Panc1 (cell line): ENCODE results near the gene ASB2. TPM values are rescaled to one million over a fixed set of nuclear protein-coding genes. Genes with fewer than 3 reads are reported as not detected.

Experiments
- ATAC-seq: fragments of 200-7000 bp; cut with Tn5 transposase; 2 replicates; pipeline ENCODE4 v1.9.1; 2020; ENCODE audit warnings: mild to moderate bottlenecking, moderate library complexity
- BruUV-seq: library from RNA; stranded (reverse); fragments of 400-500 nt; replicated peaks from 2 replicates; lab custom pipeline; 2021; lab: Mats Ljungman, UMichigan
- CTCF ChIA-PET: fragments of 300-600 bp; sonication (Branson Sonifier 250); formaldehyde crosslinking; loops from one replicate; lab custom pipeline; 2022; ENCODE audit warnings: antibody characterized with exemption; lab: Charles Lee
- POLR2A ChIA-PET: fragments of 300-600 bp; sonication (Branson Sonifier 250); formaldehyde crosslinking; loops from one replicate; lab custom pipeline; 2022; ENCODE audit warnings: antibody characterized with exemption; lab: Charles Lee
- DNase-seq: peaks from one replicate; pipeline ENCODE4 v3.0.0-alpha.2; 2010; ENCODE audit warnings: low read depth, low spot score
- H3K27ac ChIP-seq: 2 replicates; pipeline ENCODE4 v1.5.1; 2011; ENCODE audit warnings: mild to moderate bottlenecking, low read length, inconsistent platforms
- H3K27me3 ChIP-seq: fragments of 200-500 bp; sonication (Bioruptor generic); 2 replicates; pipeline ENCODE4 v1.6.0; 2014; ENCODE audit warnings: low read length, inconsistent platforms; ENCODE audit not compliant: control insufficient read depth, insufficient read depth
- H3K36me3 ChIP-seq: fragments of 200-500 bp; sonication (Bioruptor generic); 2 replicates; pipeline ENCODE4 v1.5.1; 2014; ENCODE audit warnings: inconsistent platforms, mild to moderate bottlenecking, low read length, moderate library complexity; ENCODE audit not compliant: control insufficient read depth, insufficient read depth
- H3K4me1 ChIP-seq: 2 replicates; pipeline ENCODE4 v1.5.1; 2011; ENCODE audit warnings: inconsistent platforms, mild to moderate bottlenecking, low read length, moderate library complexity; ENCODE audit not compliant: control insufficient read depth, insufficient read depth
- H3K4me3 ChIP-seq, 2 experiments: 2 replicates each; pipeline ENCODE4 v1.5.1; 2011 to 2012; ENCODE audit warnings: low read depth in 2 of 2, low read length in 2 of 2, mild to moderate bottlenecking in 2 of 2, inconsistent platforms in 1 of 2, moderate library complexity in 1 of 2
- H3K9me3 ChIP-seq: fragments of 200-500 bp; sonication (Bioruptor generic); 2 replicates; pipeline ENCODE4 v1.5.1; 2014; ENCODE audit warnings: low read depth, mild to moderate bottlenecking, inconsistent platforms, low read length, moderate library complexity; ENCODE audit not compliant: control insufficient read depth, insufficient read depth
- CTCF ChIP-seq: fragments of 450-650 bp; IDR thresholded peaks from 2 replicates; pipeline ENCODE4 v1.5.1; 2017; ENCODE audit warnings: mild to moderate bottlenecking
- POLR2AphosphoS5 ChIP-seq: IDR thresholded peaks from 2 replicates; pipeline ENCODE4 v1.6.1; 2012; ENCODE audit warnings: mild to moderate bottlenecking, low read depth, low read length, moderate library complexity
- SIN3A ChIP-seq: IDR thresholded peaks from 2 replicates; pipeline ENCODE4 v1.6.1; 2012; ENCODE audit warnings: low read depth, mild to moderate bottlenecking, low read length, moderate library complexity, borderline replicate concordance; ENCODE audit not compliant: insufficient read depth
- TCF7L2 ChIP-seq: IDR thresholded peaks from 2 replicates; pipeline ENCODE4 v1.6.1; 2011; ENCODE audit warnings: mild to moderate bottlenecking, low read depth, low read length, inconsistent platforms
- in situ Hi-C: cut with HindIII; loops from 2 replicates; pipeline ENCODE4 v1.10.0; 2016; ENCODE audit warnings: low sequenced_read_pairs, low pct_unique_long_range_greater_than_20kb
- intact Hi-C: fragments of 100-400 bp; cut with micrococcal nuclease; formaldehyde crosslinking; loops from one replicate; pipeline ENCODE4 v1.10.0; 2022; ENCODE audit not compliant: unreplicated experiment
- total RNA-seq: library from RNA; stranded (reverse); gene quantifications from one replicate; pipeline ENCODE4 v1.2.1, GENCODE V29; 2021; ENCODE audit not compliant: unreplicated experiment
- TF ChIP-seq, protein P1 (sequence below), 2 experiments: IDR thresholded peaks; 2 replicates each; pipeline ENCODE4 v1.6.1; 2011 to 2012; ENCODE audit warnings: low read depth in 2 of 2, control low read depth in 1 of 2, low read length in 1 of 2, mild to moderate bottlenecking in 1 of 2, moderate library complexity in 1 of 2; ENCODE audit not compliant: insufficient read depth in 1 of 2

ASB2 gene
- total RNA-seq, 1 experiment from 2014 or later: 0.28 TPM

DNA sequence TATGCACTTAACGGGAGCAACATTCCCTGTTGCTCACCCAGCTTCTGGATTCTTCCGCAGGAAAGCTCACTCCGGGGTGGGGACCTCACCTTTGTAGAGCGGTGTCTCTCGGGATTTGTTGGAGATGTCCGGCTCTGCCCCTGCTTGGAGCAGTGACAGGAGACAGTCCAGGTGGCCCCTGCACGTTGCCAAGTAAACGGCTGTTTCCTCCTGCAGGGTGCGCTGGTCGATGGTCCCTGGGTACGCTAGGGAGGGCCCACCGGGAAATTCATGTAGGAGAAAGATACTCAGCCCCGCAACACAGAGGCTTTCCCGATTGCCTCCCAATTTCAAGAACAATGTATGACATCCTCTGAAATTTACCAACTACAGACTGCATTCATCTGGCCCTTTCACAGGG is 23.1 kb downstream of the ASB2 start:
- POLR2A ChIA-PET: no interaction called here
- in situ Hi-C loops (no loop called here), intact Hi-C loops (no loop called here)
- no peak overlapping the region for H3K4me3 ChIP-seq
- H3K27ac ChIP-seq: no peak overlapping the region
- BruUV-seq: no TSS peak
- peaks cover 17% of the 10 kb centered on the region for H3K4me1 ChIP-seq
- TF ChIP-seq SIN3A (no peak), TCF7L2 (no peak), POLR2AphosphoS5 (no peak), CTCF (no peak)
- TF ChIP-seq, protein P1, sequence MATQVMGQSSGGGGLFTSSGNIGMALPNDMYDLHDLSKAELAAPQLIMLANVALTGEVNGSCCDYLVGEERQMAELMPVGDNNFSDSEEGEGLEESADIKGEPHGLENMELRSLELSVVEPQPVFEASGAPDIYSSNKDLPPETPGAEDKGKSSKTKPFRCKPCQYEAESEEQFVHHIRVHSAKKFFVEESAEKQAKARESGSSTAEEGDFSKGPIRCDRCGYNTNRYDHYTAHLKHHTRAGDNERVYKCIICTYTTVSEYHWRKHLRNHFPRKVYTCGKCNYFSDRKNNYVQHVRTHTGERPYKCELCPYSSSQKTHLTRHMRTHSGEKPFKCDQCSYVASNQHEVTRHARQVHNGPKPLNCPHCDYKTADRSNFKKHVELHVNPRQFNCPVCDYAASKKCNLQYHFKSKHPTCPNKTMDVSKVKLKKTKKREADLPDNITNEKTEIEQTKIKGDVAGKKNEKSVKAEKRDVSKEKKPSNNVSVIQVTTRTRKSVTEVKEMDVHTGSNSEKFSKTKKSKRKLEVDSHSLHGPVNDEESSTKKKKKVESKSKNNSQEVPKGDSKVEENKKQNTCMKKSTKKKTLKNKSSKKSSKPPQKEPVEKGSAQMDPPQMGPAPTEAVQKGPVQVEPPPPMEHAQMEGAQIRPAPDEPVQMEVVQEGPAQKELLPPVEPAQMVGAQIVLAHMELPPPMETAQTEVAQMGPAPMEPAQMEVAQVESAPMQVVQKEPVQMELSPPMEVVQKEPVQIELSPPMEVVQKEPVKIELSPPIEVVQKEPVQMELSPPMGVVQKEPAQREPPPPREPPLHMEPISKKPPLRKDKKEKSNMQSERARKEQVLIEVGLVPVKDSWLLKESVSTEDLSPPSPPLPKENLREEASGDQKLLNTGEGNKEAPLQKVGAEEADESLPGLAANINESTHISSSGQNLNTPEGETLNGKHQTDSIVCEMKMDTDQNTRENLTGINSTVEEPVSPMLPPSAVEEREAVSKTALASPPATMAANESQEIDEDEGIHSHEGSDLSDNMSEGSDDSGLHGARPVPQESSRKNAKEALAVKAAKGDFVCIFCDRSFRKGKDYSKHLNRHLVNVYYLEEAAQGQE (IDR thresholded peaks at IDR 0.05; ENCODE audit: insufficient read depth in 1 of 2, low read depth in 2 of 2, low read length in 1 of 2): no peak
- no peaks in the 10 kb centered on the region for H3K36me3 ChIP-seq
- CTCF ChIA-PET: no interaction called here
- H3K9me3 ChIP-seq: no peaks in the 10 kb centered on the region
- DNase-seq (no peak), ATAC-seq (no peak)
- H3K27me3 ChIP-seq: no peaks in the 10 kb centered on the region

GRCh38 chr14:93952829-93953228 is 23.5 kb downstream of the ASB2 start:
- intact Hi-C loops (no loop called here), in situ Hi-C loops (no loop called here)
- DNase-seq: no peak
- Histone ChIP-seq H3K4me1 (peaks cover 13% of the 10 kb centered on the region), H3K27me3 (no peaks in the 10 kb centered on the region), H3K36me3 (no peaks in the 10 kb centered on the region), H3K9me3 (no peaks in the 10 kb centered on the region), H3K27ac (no peak overlapping the region), H3K4me3 (no peak overlapping the region)
- ChIA-PET CTCF (no interaction called here), POLR2A (no interaction called here)
- BruUV-seq: no TSS peak
- TF ChIP-seq POLR2AphosphoS5: no peak
- TF ChIP-seq SIN3A: no peak
- no peak for TF ChIP-seq TCF7L2
- TF ChIP-seq, protein P1 (IDR thresholded peaks at IDR 0.05; ENCODE audit: insufficient read depth in 1 of 2, low read depth in 2 of 2, low read length in 1 of 2): no peak
- TF ChIP-seq CTCF: no peak
- no peak for ATAC-seq
